ENCODE data around the gene ZNF516. TPM values are rescaled to one million over a fixed set of nuclear protein-coding genes. Genes with fewer than 3 reads are reported as not detected.

Gene ZNF516
- total RNA-seq, 5 donors from 2014 or later (not counting 1 experiment from before 2014, with no cell fraction given): 22.0 to 31.8 (median 25.7) TPM

GRCh38 chr18:76456018-76456750, 38.9 kb downstream of the ZNF516 start:
- Mint-ChIP-seq H3K4me3 (no peak overlapping the region), H3K36me3 (peaks cover 6% of the 10 kb centered on the region), H3K9me3 (no peaks in the 10 kb centered on the region), H3K27ac (no peak overlapping the region), H3K4me1 (peaks cover 31 to 59% (median 47%) of the 10 kb centered on the region in 3 donors), H3K27me3 (peaks cover 0 to 8% of the 10 kb centered on the region in 2 donors)
- Histone ChIP-seq H3K4me1 (ENCODE audit: control insufficient read depth in 1 of 2, extremely low read depth in 1 of 2, insufficient read depth in 2 of 2, low read length in 2 of 2) (peaks cover 4 to 8% of the 10 kb centered on the region in 2 experiments), H3K9me3 (no peaks in the 10 kb centered on the region), H3K36me3 (ENCODE audit: control insufficient read depth in 2 of 2, extremely low read depth in 1 of 2, insufficient read depth in 1 of 2, low read length in 1 of 2) (peaks cover 0 to 7% of the 10 kb centered on the region in 2 donors), H3K4me3 (ENCODE audit: control insufficient read depth in 1 of 2, extremely low read depth in 1 of 2, low read length in 1 of 2) (no peak overlapping the region), H3K27me3 (replicated peaks in 1 of 2; ENCODE audit: control insufficient read depth in 2 of 2, extremely low read depth in 1 of 2, insufficient read depth in 2 of 2, low read length in 1 of 2) (peaks cover 0 to 17% of the 10 kb centered on the region in 2 experiments), H3K27ac (ENCODE audit: low read length) (no peak overlapping the region)
- ATAC-seq (replicated peaks in 1 of 4): no peak
- DNase-seq: no peak
- WGBS (ENCODE audit: insufficient coverage): 83% methylated on average over 10 of the region's 16 CpGs
- POLR2A ChIA-PET: interaction anchor here in 1 of 2 donors (0.8 kb wide), 1 partner anchor 571 kb away, joined by 3 read pairs; no protein-coding TSS in a partner anchor
- CTCF ChIA-PET: no interaction called here

- H3K27ac ChIP-seq (ENCODE audit: low read length): no peak overlapping the region
- H3K9me3 Mint-ChIP-seq: no peaks in the 10 kb centered on the region
Observed at GRCh38 chr18:76455003-76455676, 39.9 kb downstream of the ZNF516 start.

DNA sequence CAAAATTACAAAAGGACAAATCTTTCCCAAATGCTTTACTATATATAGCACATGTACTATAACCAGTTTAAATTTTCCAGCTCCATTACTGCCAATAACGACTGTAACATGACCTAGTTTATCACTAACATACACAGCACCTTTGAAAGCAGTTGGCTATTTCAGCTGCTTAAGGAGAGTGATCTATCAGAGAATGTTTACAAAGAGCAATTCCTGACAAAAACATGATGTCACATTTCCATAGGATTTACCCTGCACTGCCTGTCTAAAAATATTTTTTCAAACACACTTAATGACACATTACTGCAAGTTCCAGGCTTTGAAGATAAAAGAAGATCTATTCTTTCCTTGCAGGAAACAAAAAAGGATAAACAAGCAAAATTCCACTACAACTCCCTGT, 40.6 kb downstream of the ZNF516 start:
- ChIA-PET CTCF (interaction anchor here in 1 of 2 donors (0.6 kb wide), 1 partner anchor 165 kb away, joined by 4 read pairs; no protein-coding TSS in a partner anchor), POLR2A (no interaction called here)
- Histone ChIP-seq H3K4me1 (ENCODE audit: control insufficient read depth in 1 of 2, extremely low read depth in 1 of 2, insufficient read depth in 2 of 2, low read length in 2 of 2) (peaks cover 4 to 11% of the 10 kb centered on the region in 2 experiments), H3K4me3 (ENCODE audit: control insufficient read depth in 1 of 2, extremely low read depth in 1 of 2, low read length in 1 of 2) (no peak overlapping the region), H3K27ac (ENCODE audit: low read length) (no peak overlapping the region), H3K9me3 (no peaks in the 10 kb centered on the region), H3K27me3 (replicated peaks in 1 of 2; ENCODE audit: control insufficient read depth in 2 of 2, extremely low read depth in 1 of 2, insufficient read depth in 2 of 2, low read length in 1 of 2) (peaks cover 0 to 20% of the 10 kb centered on the region in 2 experiments), H3K36me3 (ENCODE audit: control insufficient read depth in 2 of 2, extremely low read depth in 1 of 2, insufficient read depth in 1 of 2, low read length in 1 of 2) (peaks cover 0 to 2% of the 10 kb centered on the region in 2 donors)
- no CpG with 5 or more reads among the region's 1 CpG for WGBS (ENCODE audit: insufficient coverage)
- DNase-seq (no peak), ATAC-seq (replicated peaks in 1 of 4) (no peak)
- Mint-ChIP-seq H3K4me3 (no peak overlapping the region), H3K27me3 (peaks cover 0 to 10% of the 10 kb centered on the region in 2 donors), H3K27ac (peak overlapping the region in 1 of 2 donors; percentile 40), H3K4me1 (peaks cover 43 to 69% (median 63%) of the 10 kb centered on the region in 3 donors), H3K36me3 (no peaks in the 10 kb centered on the region), H3K9me3 (no peaks in the 10 kb centered on the region)

More at GRCh38 chr18:76455003-76455676, 39.9 kb downstream of the ZNF516 start:
- no peak for DNase-seq
- Mint-ChIP-seq H3K4me1 (peaks cover 37 to 64% (median 56%) of the 10 kb centered on the region in 3 donors), H3K36me3 (peaks cover 2% of the 10 kb centered on the region), H3K27me3 (peaks cover 0 to 8% of the 10 kb centered on the region in 2 donors), H3K4me3 (no peak overlapping the region), H3K27ac (no peak overlapping the region)
- POLR2A ChIA-PET: interaction anchor here in 1 of 2 donors (0.8 kb wide), 1 partner anchor 572 kb away, joined by 3 read pairs; no protein-coding TSS in a partner anchor
- 87% methylated on average over 7 of the region's 8 CpGs for WGBS (ENCODE audit: insufficient coverage)
- Histone ChIP-seq H3K4me1 (ENCODE audit: control insufficient read depth in 1 of 2, extremely low read depth in 1 of 2, insufficient read depth in 2 of 2, low read length in 2 of 2) (peaks cover 4 to 11% of the 10 kb centered on the region in 2 experiments), H3K27me3 (replicated peaks in 1 of 2; ENCODE audit: control insufficient read depth in 2 of 2, extremely low read depth in 1 of 2, insufficient read depth in 2 of 2, low read length in 1 of 2) (peaks cover 0 to 22% of the 10 kb centered on the region in 2 experiments), H3K4me3 (ENCODE audit: control insufficient read depth in 1 of 2, extremely low read depth in 1 of 2, low read length in 1 of 2) (no peak overlapping the region), H3K9me3 (no peaks in the 10 kb centered on the region), H3K36me3 (ENCODE audit: control insufficient read depth in 2 of 2, extremely low read depth in 1 of 2, insufficient read depth in 1 of 2, low read length in 1 of 2) (peaks cover 0 to 7% of the 10 kb centered on the region in 2 donors)
- CTCF ChIA-PET: no interaction called here
- ATAC-seq (replicated peaks in 1 of 4): no peak

DNA sequence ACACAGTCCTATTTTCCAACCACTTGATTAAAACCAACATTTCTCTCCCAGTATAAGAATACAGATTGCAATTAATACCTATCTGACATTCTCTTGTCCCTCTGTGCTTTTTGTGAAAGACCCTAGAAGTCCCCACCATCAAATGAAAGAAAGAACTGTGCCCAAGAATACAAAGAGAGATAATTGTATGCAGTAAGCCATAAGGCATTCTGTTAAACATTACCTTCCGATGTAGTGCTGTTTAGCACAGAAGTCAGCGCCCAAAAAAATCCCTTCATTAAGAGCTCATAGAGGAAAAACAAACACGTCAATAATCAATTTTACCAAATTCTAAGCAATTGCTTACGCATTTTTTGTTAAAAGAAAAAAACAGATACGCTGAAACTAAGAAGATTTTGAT, 41.1 kb downstream of the ZNF516 start:
- peaks cover 0 to 15% of the 10 kb centered on the region in 2 donors for H3K27me3 Mint-ChIP-seq
- H3K4me3 ChIP-seq (ENCODE audit: control insufficient read depth in 1 of 2, extremely low read depth in 1 of 2, low read length in 1 of 2): no peak overlapping the region
- H3K27ac Mint-ChIP-seq: peak overlapping the region in 1 of 2 donors; percentile 1
- H3K4me1 Mint-ChIP-seq: peaks cover 48 to 73% (median 68%) of the 10 kb centered on the region in 3 donors
- ATAC-seq (replicated peaks in 1 of 4): no peak
- H3K9me3 ChIP-seq: no peaks in the 10 kb centered on the region
- no peak overlapping the region for H3K27ac ChIP-seq (ENCODE audit: low read length)
- CTCF ChIA-PET: interaction anchor here in 1 of 2 donors (0.6 kb wide), 1 partner anchor 165 kb away, joined by 4 read pairs; no protein-coding TSS in a partner anchor
- H3K36me3 Mint-ChIP-seq: no peaks in the 10 kb centered on the region
- no peaks in the 10 kb centered on the region for H3K9me3 Mint-ChIP-seq
- H3K4me1 ChIP-seq (ENCODE audit: control insufficient read depth in 1 of 2, extremely low read depth in 1 of 2, insufficient read depth in 2 of 2, low read length in 2 of 2): peaks cover 4 to 11% of the 10 kb centered on the region in 2 experiments
- POLR2A ChIA-PET: no interaction called here
- H3K36me3 ChIP-seq (ENCODE audit: control insufficient read depth in 2 of 2, extremely low read depth in 1 of 2, insufficient read depth in 1 of 2, low read length in 1 of 2): peaks cover 0 to 2% of the 10 kb centered on the region in 2 donors
- no CpG with 5 or more reads among the region's 5 CpGs for WGBS (ENCODE audit: insufficient coverage)
- no peak for DNase-seq
- H3K4me3 Mint-ChIP-seq: no peak overlapping the region
- H3K27me3 ChIP-seq (replicated peaks in 1 of 2; ENCODE audit: control insufficient read depth in 2 of 2, extremely low read depth in 1 of 2, insufficient read depth in 2 of 2, low read length in 1 of 2): peaks cover 0 to 20% of the 10 kb centered on the region in 2 experiments

GRCh38 chr18:76453057-76453561, 41.9 kb downstream of the ZNF516 start:
- peaks cover 0 to 22% of the 10 kb centered on the region in 2 experiments for H3K27me3 ChIP-seq (replicated peaks in 1 of 2; ENCODE audit: control insufficient read depth in 2 of 2, extremely low read depth in 1 of 2, insufficient read depth in 2 of 2, low read length in 1 of 2)
- H3K27me3 Mint-ChIP-seq: peaks cover 0 to 16% of the 10 kb centered on the region in 2 donors
- no peak for ATAC-seq (replicated peaks in 1 of 4)
- no peak overlapping the region for H3K4me3 Mint-ChIP-seq
- POLR2A ChIA-PET: no interaction called here
- no peaks in the 10 kb centered on the region for H3K36me3 Mint-ChIP-seq
- CTCF ChIA-PET: no interaction called here
- H3K36me3 ChIP-seq (ENCODE audit: control insufficient read depth in 2 of 2, extremely low read depth in 1 of 2, insufficient read depth in 1 of 2, low read length in 1 of 2): no peaks in the 10 kb centered on the region
- no peak overlapping the region for H3K4me3 ChIP-seq (ENCODE audit: control insufficient read depth in 1 of 2, extremely low read depth in 1 of 2, low read length in 1 of 2)
- peaks cover 6 to 11% of the 10 kb centered on the region in 2 experiments for H3K4me1 ChIP-seq (ENCODE audit: control insufficient read depth in 1 of 2, extremely low read depth in 1 of 2, insufficient read depth in 2 of 2, low read length in 2 of 2)
- WGBS (ENCODE audit: insufficient coverage): 78% methylated on average over 6 of the region's 7 CpGs
- peaks cover 54 to 77% (median 66%) of the 10 kb centered on the region in 3 donors for H3K4me1 Mint-ChIP-seq
- DNase-seq: no peak
- H3K27ac Mint-ChIP-seq: no peak overlapping the region
- no peaks in the 10 kb centered on the region for H3K9me3 Mint-ChIP-seq
- no peak overlapping the region for H3K27ac ChIP-seq (ENCODE audit: low read length)
- no peaks in the 10 kb centered on the region for H3K9me3 ChIP-seq

GRCh38 chr18:76452357-76452756, 42.7 kb downstream of the ZNF516 start:
- Mint-ChIP-seq H3K27ac (no peak overlapping the region), H3K4me3 (peak overlapping the region in 2 of 3 donors; percentile 84 to 86), H3K4me1 (peaks cover 52 to 78% (median 65%) of the 10 kb centered on the region in 3 donors), H3K27me3 (peaks cover 0 to 16% of the 10 kb centered on the region in 2 donors), H3K9me3 (no peaks in the 10 kb centered on the region), H3K36me3 (no peaks in the 10 kb centered on the region)
- WGBS (ENCODE audit: insufficient coverage): 93% methylated on average over 5 of the region's 8 CpGs
- ChIA-PET CTCF (no interaction called here), POLR2A (no interaction called here)
- H3K27ac ChIP-seq (ENCODE audit: low read length): no peak overlapping the region
- H3K36me3 ChIP-seq (ENCODE audit: control insufficient read depth in 2 of 2, extremely low read depth in 1 of 2, insufficient read depth in 1 of 2, low read length in 1 of 2): no peaks in the 10 kb centered on the region
- H3K4me3 ChIP-seq (ENCODE audit: control insufficient read depth in 1 of 2, extremely low read depth in 1 of 2, low read length in 1 of 2): no peak overlapping the region
- peaks cover 6 to 11% of the 10 kb centered on the region in 2 experiments for H3K4me1 ChIP-seq (ENCODE audit: control insufficient read depth in 1 of 2, extremely low read depth in 1 of 2, insufficient read depth in 2 of 2, low read length in 2 of 2)
- DNase-seq: no peak
- no peaks in the 10 kb centered on the region for H3K9me3 ChIP-seq
- no peak for ATAC-seq (replicated peaks in 1 of 4)
- peaks cover 0 to 22% of the 10 kb centered on the region in 2 experiments for H3K27me3 ChIP-seq (replicated peaks in 1 of 2; ENCODE audit: control insufficient read depth in 2 of 2, extremely low read depth in 1 of 2, insufficient read depth in 2 of 2, low read length in 1 of 2)

All from T-cell (primary cell).